Lower lobe of right lung (tissue), 2 donors: Measurements from ENCODE around the gene NPEPPS. TPM values are rescaled to one million over a fixed set of nuclear protein-coding genes. Genes with fewer than 3 reads are reported as not detected.
A peak's percentile ranks its signal among the peaks of the same experiment; 100 is the strongest.

Experiments used
- ATAC-seq, 2 donors: fragments of 200-7000 bp; cut with Tn5 transposase; one replicate each; pipeline ENCODE4 v1.9.1; 2020 to 2022; ENCODE audit warnings: mild to moderate bottlenecking in 2 of 2, moderate library complexity in 2 of 2
- DNase-seq: peaks from one replicate; pipeline ENCODE4 v3.0.0-alpha.2; 2020
- H3K27ac ChIP-seq: fragments of 200-600 bp; one replicate; pipeline ENCODE4 v1.8.0; 2022
- H3K27me3 ChIP-seq: fragments of 200-600 bp; one replicate; pipeline ENCODE4 v1.8.0; 2022; ENCODE audit warnings: low read depth
- H3K36me3 ChIP-seq: fragments of 200-600 bp; one replicate; pipeline ENCODE4 v1.8.0; 2022; ENCODE audit warnings: mild to moderate bottlenecking
- H3K4me1 ChIP-seq: fragments of 200-600 bp; one replicate; pipeline ENCODE4 v1.8.0; 2022
- H3K4me3 ChIP-seq: fragments of 200-600 bp; one replicate; pipeline ENCODE4 v1.8.0; 2022; ENCODE audit warnings: mild to moderate bottlenecking
- H3K9me3 ChIP-seq: fragments of 200-600 bp; one replicate; pipeline ENCODE4 v1.8.0; 2022
- intact Hi-C: fragments of 100-400 bp; cut with DNase I; formaldehyde crosslinking; loops from one replicate; pipeline ENCODE4 v1.11.0; 2022
- total RNA-seq: library from RNA; stranded (reverse); fragmentation: NEBNext Ultra II Directional; extraction: Animal tissue kit (Norgen Biotek cat#: 25700); gene quantifications from one replicate; pipeline ENCODE4 v1.2.1, GENCODE V29; 2021
- TF ChIP-seq, protein P1 (sequence below): fragments of 200-600 bp; IDR thresholded peaks from one replicate; pipeline ENCODE4 v1.8.0; 2022; ENCODE audit warnings: antibody characterized with exemption, mild to moderate bottlenecking
- donor health status: DM: no; HTN: yes; CAD: no; lungs with severe emphysema.

The NPEPPS gene
- total RNA-seq, 1 donor from 2014 or later, result 124 TPM

DNA sequence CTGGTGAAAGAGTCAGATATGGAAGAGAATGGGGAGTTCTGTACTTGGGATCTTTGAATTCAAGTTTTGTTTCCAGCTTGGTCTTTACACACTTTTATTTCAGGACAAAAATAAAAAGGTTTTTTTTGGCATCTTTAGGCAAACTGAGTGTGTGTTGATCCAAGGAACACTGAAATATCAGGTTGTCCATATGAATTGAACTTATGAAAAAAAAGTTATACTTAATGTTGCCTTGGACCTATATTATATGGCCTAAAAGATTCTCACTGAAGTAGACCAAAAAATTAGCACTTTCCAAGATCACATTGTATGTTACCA is 133.7 kb downstream of the NPEPPS start:
- intact Hi-C loops, result no loop called here
- H3K36me3 ChIP-seq, result peaks cover 98% of the 10 kb centered on the region

DNA sequence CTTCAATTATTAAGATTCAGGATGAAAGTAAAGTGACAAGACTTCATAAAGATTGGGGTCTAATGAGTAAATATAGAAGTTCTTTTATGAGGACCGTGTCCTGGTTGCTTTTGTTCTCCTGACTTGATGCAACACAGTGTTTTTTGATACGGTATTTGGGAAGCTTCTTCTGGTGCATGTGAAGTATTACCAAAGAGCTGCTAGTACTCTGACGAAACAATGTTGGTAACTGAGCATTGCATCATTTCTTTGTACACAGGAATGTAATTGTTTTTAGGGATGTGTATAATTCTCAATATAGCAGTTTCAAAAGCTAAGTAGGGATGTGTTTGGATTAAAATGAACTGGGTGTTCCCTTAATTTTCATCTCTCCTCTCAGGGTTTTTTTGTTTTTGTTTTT is 134.7 kb downstream of the NPEPPS start:
- TF ChIP-seq, protein P1, sequence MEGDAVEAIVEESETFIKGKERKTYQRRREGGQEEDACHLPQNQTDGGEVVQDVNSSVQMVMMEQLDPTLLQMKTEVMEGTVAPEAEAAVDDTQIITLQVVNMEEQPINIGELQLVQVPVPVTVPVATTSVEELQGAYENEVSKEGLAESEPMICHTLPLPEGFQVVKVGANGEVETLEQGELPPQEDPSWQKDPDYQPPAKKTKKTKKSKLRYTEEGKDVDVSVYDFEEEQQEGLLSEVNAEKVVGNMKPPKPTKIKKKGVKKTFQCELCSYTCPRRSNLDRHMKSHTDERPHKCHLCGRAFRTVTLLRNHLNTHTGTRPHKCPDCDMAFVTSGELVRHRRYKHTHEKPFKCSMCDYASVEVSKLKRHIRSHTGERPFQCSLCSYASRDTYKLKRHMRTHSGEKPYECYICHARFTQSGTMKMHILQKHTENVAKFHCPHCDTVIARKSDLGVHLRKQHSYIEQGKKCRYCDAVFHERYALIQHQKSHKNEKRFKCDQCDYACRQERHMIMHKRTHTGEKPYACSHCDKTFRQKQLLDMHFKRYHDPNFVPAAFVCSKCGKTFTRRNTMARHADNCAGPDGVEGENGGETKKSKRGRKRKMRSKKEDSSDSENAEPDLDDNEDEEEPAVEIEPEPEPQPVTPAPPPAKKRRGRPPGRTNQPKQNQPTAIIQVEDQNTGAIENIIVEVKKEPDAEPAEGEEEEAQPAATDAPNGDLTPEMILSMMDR, result no peak
- H3K9me3 ChIP-seq, result no peaks in the 10 kb centered on the region
- peaks cover 98% of the 10 kb centered on the region for H3K36me3 ChIP-seq
- peaks cover 8% of the 10 kb centered on the region for H3K4me1 ChIP-seq
- no peaks in the 10 kb centered on the region for H3K27me3 ChIP-seq
- H3K27ac ChIP-seq, result no peak overlapping the region
- H3K4me3 ChIP-seq, result no peak overlapping the region
- intact Hi-C loops, result no loop called here
- DNase-seq, result no peak
- peak in 1 of 2 donors; percentile 28 for ATAC-seq

More for the DNA sequence above, 133.7 kb downstream of the NPEPPS start:
- no peaks in the 10 kb centered on the region for H3K27me3 ChIP-seq
- no peak overlapping the region for H3K4me3 ChIP-seq
- ATAC-seq (no peak), DNase-seq (no peak)
- TF ChIP-seq, protein P1, result no peak
- H3K9me3 ChIP-seq, result no peaks in the 10 kb centered on the region
- H3K27ac ChIP-seq, result no peak overlapping the region
- peaks cover 15% of the 10 kb centered on the region for H3K4me1 ChIP-seq

DNA sequence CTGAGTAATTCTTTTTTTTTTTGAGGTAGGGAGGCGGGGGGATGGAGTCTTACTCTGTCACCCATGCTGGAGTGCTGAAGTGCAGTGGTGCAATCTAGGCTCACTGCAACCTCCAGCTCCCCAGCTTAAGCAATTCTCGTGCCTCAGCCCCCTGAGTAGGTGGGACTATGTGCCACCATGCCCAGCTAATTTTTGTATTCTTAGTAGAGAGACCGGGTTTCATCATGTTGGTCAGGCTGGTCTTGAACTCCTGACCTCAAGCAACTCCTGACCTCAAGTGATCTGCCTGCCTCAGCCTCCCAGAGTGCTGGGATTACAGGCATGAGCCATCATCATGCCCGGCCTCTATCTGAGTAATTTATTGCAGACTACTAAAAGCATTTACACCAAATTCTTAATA is 138.2 kb downstream of the NPEPPS start:
- intact Hi-C loops, result no loop called here
- Histone ChIP-seq H3K4me3 (no peak overlapping the region), H3K9me3 (no peaks in the 10 kb centered on the region), H3K27ac (no peak overlapping the region), H3K4me1 (peaks cover 5% of the 10 kb centered on the region), H3K27me3 (no peaks in the 10 kb centered on the region), H3K36me3 (peaks cover 98% of the 10 kb centered on the region)
- no peak for ATAC-seq
- DNase-seq, result no peak
- TF ChIP-seq, protein P1, result no peak

DNA sequence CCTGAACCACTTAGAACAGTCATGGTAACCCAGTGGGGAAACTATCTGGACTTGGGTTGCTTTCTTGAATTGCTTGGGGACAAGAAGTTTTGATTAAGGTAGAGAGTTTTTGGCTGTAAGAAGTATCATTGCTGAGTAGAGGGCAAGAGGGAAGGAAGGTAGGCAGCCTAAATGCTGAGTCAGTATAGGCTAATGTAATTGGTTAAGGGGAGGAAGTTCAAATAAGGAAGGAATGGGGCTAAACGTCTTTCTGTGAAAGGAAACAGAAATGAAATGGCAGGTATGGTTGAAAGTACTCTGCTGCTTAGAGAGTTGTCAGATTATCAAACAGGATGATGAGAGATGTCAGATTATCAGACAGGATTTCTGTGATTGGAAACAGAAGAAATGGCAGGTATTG is 139.2 kb downstream of the NPEPPS start:
- Histone ChIP-seq H3K27ac (no peak overlapping the region), H3K9me3 (no peaks in the 10 kb centered on the region), H3K4me1 (peaks cover 5% of the 10 kb centered on the region), H3K36me3 (peaks cover 98% of the 10 kb centered on the region), H3K27me3 (no peaks in the 10 kb centered on the region), H3K4me3 (no peak overlapping the region)
- peak in 1 of 2 donors; percentile 65 for ATAC-seq
- TF ChIP-seq, protein P1, result no peak
- intact Hi-C loops, result no loop called here
- no peak for DNase-seq

Other genes starting within 250 kb of the NPEPPS start
- 13.0 TPM for gene EFCAB13, start 207.2 kb upstream of the NPEPPS start, total RNA-seq
- gene KPNB1, start 118.8 kb downstream of the NPEPPS start, total RNA-seq, result 210 TPM
- gene TBKBP1, start 163.1 kb downstream of the NPEPPS start, total RNA-seq, result 8.3 TPM
- 3.6 TPM for gene TBX21, start 202.1 kb downstream of the NPEPPS start, total RNA-seq